GM18519 (cell line): ENCODE measurements around the gene FAM72B.
"Not testable (repeated sequence)": the region's sequence is repeated elsewhere in the genome, so short reads cannot be mapped to it uniquely, and the experiment has no call there.

Experiments
- ATAC-seq: cut with Tn5 transposase; IDR thresholded peaks from one replicate; pipeline ENCODE4 v1.9.1; 2021; ENCODE audit warnings: mild to moderate bottlenecking, moderate library complexity; ENCODE audit not compliant: unreplicated experiment, low FRiP score

The FAM72B gene

DNA sequence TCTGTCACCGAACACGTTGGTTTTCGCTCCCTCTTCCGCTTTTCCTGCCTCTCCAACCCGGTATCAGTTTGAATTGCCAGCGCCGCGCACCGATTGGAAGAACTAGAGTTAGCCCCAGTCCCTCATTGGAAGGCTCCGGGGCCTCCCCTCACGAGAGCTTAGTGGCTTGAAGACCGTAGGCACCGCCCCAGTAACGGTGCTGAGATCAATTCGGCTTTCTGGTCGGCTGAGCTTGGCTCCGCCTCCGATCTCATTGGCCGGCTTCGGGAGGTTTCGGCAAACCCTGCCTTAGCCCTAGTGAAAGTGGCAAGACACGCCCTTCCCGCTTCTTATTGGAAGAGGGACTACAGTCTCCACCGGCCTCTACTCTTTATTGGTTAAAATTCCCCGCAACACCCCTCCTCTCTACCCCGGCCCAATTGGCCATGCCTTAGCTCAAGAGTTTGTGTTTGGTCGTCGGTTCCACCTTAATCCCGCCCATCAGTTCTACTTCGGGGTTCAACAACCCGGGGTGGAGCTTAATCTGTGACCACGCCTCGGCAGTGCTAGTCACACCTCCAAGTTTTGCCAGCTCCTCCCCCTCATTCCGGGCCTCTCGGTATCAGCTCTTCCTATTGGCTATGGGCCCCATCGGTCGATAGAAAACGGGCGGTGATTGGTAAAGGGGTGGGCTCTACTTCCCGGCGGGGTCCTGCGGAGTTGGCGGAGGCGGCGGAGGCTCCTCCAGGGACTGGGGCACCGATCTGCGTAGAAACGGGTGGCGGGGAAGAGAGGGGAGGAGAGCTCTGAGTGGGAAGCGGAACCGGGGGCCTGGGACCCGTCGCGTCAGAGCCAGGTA is at the start of gene FAM72B, which contains the start of gene SRGAP2C:
TSS of gene FAM72B (minus strand) at position 51 of the 838 bp plus-strand sequence. CDS start 851 bp downstream, outside the sequence.
TSS of gene SRGAP2C (plus strand) at position 686 of the 838 bp plus-strand sequence. CDS start 2,472 bp downstream, outside the sequence.
- peak; percentile 85 for ATAC-seq

GRCh38 chr1:121232445-121233125 is 48.4 kb upstream of the FAM72B start:
- ATAC-seq = peak; percentile 75

GRCh38 chr1:121230636-121231035 is 46.5 kb upstream of the FAM72B start:
- ATAC-seq = not testable (repeated sequence)

- ATAC-seq = not testable (repeated sequence)
Observed at GRCh38 chr1:121227544-121228330, 43.6 kb upstream of the FAM72B start.

- not testable (repeated sequence) for ATAC-seq
Observed at GRCh38 chr1:121226925-121227324, 42.8 kb upstream of the FAM72B start.

GRCh38 chr1:121226295-121226904 is 42.3 kb upstream of the FAM72B start:
- not testable (repeated sequence) for ATAC-seq

GRCh38 chr1:121224714-121225113 is 40.6 kb upstream of the FAM72B start:
- ATAC-seq = peak; percentile 96

DNA sequence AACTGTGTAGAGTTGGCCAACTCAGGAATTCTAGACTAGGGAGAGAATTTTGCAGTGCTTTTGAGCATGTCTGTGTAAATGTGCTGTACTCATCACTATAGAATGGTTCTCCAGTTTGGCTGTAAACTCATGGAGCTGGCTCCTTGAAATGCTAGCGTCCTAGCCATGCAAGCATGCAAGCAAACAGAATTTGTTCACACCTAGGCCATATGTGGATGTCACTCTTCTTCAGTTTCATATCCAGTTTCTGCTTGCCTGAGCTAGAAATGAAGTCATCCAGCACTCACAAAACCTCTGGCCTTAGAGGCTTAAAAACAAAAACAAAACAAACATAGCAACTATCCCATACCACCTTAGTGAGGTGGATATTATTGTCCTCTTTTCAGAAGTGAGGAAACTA is 37.6 kb upstream of the FAM72B start:
- ATAC-seq = peak; percentile 38

DNA sequence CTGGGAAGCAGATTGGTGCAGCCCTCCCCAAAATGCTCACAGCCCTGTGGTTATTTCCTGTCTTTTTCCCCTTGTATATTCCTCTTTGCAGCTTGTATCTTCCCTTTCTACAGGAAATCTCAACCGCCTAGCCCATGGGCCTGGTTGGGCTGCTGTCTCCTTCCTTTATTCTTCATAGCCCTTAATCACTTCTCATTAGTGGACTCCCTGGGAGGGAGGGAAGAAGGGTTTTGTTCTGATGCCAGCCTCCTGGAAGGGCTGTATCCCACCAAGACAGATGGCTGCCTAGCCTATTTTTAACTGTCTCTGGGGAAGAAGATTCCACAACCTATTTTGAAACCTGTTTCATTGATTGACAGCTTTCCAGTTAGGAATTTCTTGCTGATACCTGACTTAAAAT is 32.5 kb upstream of the FAM72B start:
- not testable (repeated sequence) for ATAC-seq

GRCh38 chr1:121215699-121216417 is 31.7 kb upstream of the FAM72B start:
- ATAC-seq = not testable (repeated sequence)

DNA sequence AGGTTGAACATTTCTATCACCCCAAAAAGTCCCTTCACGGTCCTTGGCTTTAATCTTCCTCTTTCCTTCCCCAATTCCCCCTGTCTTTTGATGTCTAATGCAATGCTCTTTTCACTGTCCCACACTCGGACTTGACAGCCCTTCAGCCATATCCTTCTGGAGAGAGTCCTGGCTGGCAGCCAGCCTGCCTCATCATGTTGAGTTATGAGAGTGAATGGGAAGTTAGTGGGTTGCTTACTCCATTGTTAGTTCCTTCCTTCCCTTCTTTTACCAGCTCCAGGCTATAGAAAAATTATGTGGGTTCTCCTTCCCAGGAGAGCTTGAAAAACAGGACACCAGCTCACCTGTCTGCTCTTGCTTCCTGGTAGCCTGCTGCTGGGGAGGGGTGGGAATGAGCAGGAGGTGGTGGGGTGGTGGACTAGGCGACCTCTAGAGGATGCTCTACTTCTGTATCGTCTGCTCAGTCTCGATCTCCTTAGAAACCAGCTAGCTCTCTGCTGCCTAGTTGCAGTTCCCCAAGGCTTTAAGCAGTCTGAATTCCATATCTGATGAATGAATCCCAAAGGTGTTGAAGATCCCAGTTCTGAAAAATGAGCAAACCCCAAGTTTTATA is 30.5 kb upstream of the FAM72B start:
- not testable (repeated sequence) for ATAC-seq

DNA sequence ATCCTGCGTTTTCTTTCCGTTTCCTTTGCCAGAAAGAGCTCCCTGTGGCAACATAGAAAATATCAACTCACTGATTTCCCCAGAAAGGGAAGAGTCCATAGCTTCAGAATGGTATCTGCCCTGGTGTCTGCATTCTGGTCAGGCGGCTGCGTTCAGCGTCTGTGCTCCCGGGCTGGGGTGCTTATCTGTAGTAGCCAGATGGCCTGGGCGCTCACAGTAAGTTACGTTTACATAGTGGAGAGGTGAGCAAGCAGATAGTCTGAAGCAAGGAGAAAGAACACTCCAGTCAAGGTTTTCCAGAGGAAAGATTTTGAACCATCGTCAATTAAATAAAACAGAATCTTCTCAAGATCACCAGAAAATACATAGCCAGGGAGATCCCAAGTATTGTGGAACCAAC is 29.4 kb upstream of the FAM72B start:
- not testable (repeated sequence) for ATAC-seq

DNA sequence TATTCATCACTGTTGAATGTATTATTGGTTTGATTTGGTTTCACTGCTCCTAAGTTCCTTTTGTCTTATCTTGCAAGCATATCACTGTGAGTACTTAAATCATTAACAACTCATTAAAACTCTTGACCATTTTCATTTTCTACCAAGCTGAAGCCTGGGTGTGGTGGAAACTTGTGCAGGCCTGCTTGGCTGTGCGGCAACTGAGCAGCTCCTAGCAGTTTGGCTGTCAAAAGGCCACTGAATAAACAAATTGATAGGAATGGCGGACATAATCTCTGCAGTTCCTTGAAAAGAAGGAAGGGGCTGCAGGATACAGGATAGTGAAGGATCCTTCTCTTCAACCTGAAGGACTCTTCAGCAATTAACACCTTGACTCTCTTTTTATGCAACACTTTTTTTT is 26.6 kb upstream of the FAM72B start:
- ATAC-seq = not testable (repeated sequence)

GRCh38 chr1:121208375-121208774 is 24.2 kb upstream of the FAM72B start:
- ATAC-seq = not testable (repeated sequence)

DNA sequence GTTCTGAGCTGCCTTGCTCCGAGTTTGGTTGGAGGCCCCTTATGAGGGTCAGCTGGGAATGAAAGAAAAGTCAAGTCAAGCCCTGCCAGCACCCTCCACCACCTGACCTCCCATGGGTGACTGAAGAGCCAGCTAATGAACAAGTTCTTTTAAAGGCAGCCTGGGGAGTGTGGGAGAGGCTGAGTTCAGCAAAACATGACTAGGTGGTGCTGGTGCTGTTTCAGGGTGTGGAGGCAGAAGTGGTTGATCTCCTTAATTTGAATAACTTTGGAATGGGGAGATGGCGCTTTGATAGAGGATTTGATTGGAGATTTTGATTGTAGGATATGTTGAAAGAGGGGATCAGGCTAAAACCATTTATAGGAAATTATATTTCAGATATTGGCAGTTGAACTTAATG is 23.2 kb upstream of the FAM72B start:
- ATAC-seq = not testable (repeated sequence)

DNA sequence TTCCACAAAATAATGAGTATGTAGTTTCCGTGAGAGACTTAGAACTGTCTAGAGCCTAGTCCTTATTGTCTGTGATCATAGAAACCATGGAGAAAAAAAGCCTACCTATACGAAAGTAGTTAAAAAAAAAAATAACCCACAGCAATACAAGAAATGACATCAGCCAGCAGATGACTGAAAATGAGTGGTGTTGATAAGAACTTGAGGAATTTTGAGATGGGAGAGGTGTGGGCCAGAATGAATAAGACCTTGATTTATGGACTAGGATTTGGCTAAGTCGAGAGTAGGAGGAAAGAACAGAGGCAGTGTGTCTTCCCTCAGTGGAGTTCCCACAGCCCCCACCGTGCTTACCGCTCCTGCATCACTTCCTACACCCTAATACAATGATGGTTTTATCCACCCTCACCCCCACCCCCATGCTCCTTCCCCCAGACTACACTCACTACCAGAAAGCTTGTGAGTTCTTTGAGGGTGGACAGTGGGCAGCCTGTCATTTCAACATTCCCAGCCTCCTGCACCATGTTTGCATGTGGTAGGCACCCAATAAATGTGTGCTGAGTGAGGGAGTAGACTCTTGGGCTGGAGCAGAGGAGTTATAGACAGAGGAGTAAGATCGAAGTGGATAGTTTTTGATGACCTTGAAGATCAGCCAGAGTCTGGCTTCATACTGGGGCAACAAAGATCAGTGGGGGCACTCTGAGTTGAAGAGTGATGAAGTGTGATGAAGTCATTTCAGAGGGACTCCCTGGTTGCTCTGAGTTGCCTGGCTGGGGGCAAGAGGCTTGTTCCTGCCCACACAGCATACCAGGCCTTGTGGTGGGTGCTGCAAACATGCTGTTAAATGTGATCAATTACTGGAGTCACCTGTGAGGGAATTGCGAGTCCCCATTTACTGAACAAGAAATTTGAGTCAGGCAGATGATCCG is 21.9 kb upstream of the FAM72B start:
- not testable (repeated sequence) for ATAC-seq

DNA sequence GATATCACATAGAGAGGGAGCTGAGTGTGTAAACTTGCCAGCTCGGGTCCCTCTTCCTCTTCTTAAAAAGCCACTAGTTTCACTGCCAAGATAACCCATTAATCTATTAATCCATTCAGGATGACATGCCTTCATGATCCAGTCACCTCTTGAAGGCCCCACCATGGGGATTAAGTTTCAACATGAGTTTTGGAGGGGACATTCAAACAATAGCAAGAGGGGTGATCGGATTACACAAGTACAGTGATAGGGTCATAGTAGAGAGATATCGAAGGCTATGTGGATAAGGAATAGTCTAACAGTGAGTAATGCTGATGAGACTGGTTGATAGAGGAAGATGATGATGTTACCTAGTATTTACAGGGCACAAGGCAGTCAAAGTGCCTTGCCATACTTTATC is 18.8 kb upstream of the FAM72B start:
- not testable (repeated sequence) for ATAC-seq
